ENCODE data around the gene NOA1. TPM values are rescaled to one million over a fixed set of nuclear protein-coding genes. Genes with fewer than 3 reads are reported as not detected.

Gene NOA1
- total RNA-seq, 1 donor = 32.9 TPM

DNA sequence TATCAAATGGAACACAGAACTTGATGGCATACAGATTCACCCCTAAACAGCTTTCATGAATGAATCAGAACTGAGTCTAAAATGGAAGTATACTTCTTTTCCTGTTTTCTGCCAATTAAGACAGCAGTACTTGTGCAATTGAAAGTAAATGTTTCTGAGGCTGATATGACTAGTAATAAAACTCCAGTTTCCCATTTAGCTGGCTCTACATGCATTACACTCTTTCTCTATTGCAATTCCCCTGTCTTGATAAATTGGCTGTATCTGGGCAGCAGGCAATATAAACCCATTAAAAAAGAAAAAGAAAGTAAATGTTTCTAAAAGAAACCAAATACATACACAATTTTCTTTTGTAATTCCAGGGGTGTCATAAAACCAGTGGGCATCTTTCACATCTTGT lies 4.6 kb downstream of the NOA1 start:
- H3K27me3 ChIP-seq (ENCODE audit: insufficient read depth, low read length) = no peaks in the 10 kb centered on the region
- H3K4me1 ChIP-seq (ENCODE audit: insufficient read depth, low read length) = no peaks in the 10 kb centered on the region
- H3K79me2 ChIP-seq (ENCODE audit: insufficient read depth, low read length) = peaks cover 41% of the 10 kb centered on the region
- TF ChIP-seq, protein P1, sequence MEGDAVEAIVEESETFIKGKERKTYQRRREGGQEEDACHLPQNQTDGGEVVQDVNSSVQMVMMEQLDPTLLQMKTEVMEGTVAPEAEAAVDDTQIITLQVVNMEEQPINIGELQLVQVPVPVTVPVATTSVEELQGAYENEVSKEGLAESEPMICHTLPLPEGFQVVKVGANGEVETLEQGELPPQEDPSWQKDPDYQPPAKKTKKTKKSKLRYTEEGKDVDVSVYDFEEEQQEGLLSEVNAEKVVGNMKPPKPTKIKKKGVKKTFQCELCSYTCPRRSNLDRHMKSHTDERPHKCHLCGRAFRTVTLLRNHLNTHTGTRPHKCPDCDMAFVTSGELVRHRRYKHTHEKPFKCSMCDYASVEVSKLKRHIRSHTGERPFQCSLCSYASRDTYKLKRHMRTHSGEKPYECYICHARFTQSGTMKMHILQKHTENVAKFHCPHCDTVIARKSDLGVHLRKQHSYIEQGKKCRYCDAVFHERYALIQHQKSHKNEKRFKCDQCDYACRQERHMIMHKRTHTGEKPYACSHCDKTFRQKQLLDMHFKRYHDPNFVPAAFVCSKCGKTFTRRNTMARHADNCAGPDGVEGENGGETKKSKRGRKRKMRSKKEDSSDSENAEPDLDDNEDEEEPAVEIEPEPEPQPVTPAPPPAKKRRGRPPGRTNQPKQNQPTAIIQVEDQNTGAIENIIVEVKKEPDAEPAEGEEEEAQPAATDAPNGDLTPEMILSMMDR (IDR thresholded peaks at IDR 0.05; ENCODE audit: extremely low read depth, low read depth, low read length) = no peak
- no peak overlapping the region for H2AFZ ChIP-seq (ENCODE audit: low read length)
- DNase-seq (ENCODE audit: insufficient read length, low spot score, missing footprints) = no peak
- no peaks in the 10 kb centered on the region for H3K9me3 ChIP-seq (ENCODE audit: low read depth, low read length)
- peaks cover 51% of the 10 kb centered on the region for H3K36me3 ChIP-seq (ENCODE audit: insufficient read depth, low read length)
- H3K27ac ChIP-seq (ENCODE audit: low read depth, low read length) = no peak overlapping the region
- no peak overlapping the region for H3K4me3 ChIP-seq (ENCODE audit: insufficient read depth, low read length)
- H3K4me2 ChIP-seq (ENCODE audit: insufficient read depth, low read length) = no peak overlapping the region
- peaks cover 14% of the 10 kb centered on the region for H4K20me1 ChIP-seq (ENCODE audit: insufficient read depth, low read length)

DNA sequence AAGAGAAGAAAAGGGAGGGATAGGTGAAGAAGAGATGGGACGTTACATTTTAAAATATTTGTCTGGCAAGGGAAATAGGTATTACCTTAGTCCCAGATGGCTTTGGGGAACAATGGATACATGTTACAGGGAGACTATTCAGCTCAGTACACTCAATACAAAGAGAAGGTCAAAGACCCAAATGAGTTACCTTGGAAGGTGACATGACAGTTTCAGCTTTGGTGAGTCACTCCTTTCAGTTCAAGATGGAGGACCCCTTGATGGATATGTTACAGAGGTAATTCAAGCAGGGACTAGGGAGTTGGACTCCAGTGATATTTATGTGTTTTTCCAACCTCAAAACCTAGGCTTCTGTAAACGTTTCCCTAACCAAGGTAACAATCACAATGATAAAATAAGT lies 5.0 kb downstream of the NOA1 start:
- TF ChIP-seq, protein P1 (IDR thresholded peaks at IDR 0.05; ENCODE audit: extremely low read depth, low read depth, low read length) = no peak
- Histone ChIP-seq H3K36me3 (ENCODE audit: insufficient read depth, low read length) (peaks cover 55% of the 10 kb centered on the region), H3K27ac (ENCODE audit: low read depth, low read length) (no peak overlapping the region), H4K20me1 (ENCODE audit: insufficient read depth, low read length) (peaks cover 14% of the 10 kb centered on the region), H2AFZ (ENCODE audit: low read length) (no peak overlapping the region), H3K4me3 (ENCODE audit: insufficient read depth, low read length) (no peak overlapping the region), H3K79me2 (ENCODE audit: insufficient read depth, low read length) (peaks cover 41% of the 10 kb centered on the region), H3K4me1 (ENCODE audit: insufficient read depth, low read length) (no peaks in the 10 kb centered on the region), H3K4me2 (ENCODE audit: insufficient read depth, low read length) (no peak overlapping the region), H3K27me3 (ENCODE audit: insufficient read depth, low read length) (no peaks in the 10 kb centered on the region), H3K9me3 (ENCODE audit: low read depth, low read length) (no peaks in the 10 kb centered on the region)
- no peak for DNase-seq (ENCODE audit: insufficient read length, low spot score, missing footprints)

DNA sequence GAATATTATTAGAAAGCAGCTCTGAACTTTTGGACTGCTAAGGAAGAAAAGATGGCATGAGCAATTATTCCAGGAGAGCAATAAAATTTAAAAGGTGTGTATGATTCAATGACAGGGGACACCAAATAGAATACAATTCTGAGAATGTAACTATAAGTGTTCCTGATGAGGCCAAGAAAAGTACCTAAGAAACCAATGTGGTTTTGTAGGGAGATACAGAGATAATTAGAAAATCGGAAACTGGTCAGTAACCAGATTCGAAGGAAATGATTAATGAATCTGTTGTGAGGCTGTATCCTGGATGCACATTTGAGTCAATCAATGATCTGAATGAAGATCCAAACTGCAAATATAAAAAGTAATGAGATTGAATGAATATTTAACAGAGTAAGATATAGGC lies 6.0 kb downstream of the NOA1 start:
- Histone ChIP-seq H3K4me2 (ENCODE audit: insufficient read depth, low read length) (no peak overlapping the region), H4K20me1 (ENCODE audit: insufficient read depth, low read length) (peaks cover 7% of the 10 kb centered on the region), H2AFZ (ENCODE audit: low read length) (no peak overlapping the region), H3K9me3 (ENCODE audit: low read depth, low read length) (no peaks in the 10 kb centered on the region), H3K36me3 (ENCODE audit: insufficient read depth, low read length) (peaks cover 64% of the 10 kb centered on the region), H3K27me3 (ENCODE audit: insufficient read depth, low read length) (no peaks in the 10 kb centered on the region), H3K4me3 (ENCODE audit: insufficient read depth, low read length) (no peak overlapping the region), H3K4me1 (ENCODE audit: insufficient read depth, low read length) (no peaks in the 10 kb centered on the region), H3K79me2 (ENCODE audit: insufficient read depth, low read length) (peaks cover 32% of the 10 kb centered on the region), H3K27ac (ENCODE audit: low read depth, low read length) (no peak overlapping the region)
- no peak for DNase-seq (ENCODE audit: insufficient read length, low spot score, missing footprints)
- TF ChIP-seq, protein P1 (IDR thresholded peaks at IDR 0.05; ENCODE audit: extremely low read depth, low read depth, low read length) = no peak

DNA sequence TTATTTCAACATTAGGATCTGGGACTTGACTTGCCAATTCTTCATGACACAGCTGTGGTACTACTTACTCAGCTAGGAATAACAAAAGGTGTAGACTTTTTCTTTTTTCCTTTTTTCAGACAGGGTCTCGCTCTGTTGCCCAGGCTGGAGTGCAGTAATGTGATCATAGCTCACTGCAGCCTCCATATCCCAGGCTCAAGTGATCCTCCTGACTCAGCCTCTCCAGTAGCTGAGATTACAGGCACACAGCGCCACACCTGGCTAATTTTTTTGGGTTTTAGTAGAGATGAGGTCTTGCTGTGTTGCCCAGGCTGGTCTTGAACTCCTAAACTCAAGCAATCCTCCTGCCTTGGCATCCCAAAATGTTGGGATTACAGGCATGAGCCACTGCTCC lies 16.3 kb downstream of the NOA1 start:
- Histone ChIP-seq H3K4me1 (ENCODE audit: insufficient read depth, low read length) (peaks cover 14% of the 10 kb centered on the region), H3K4me2 (ENCODE audit: insufficient read depth, low read length) (no peak overlapping the region), H3K36me3 (ENCODE audit: insufficient read depth, low read length) (peaks cover 36% of the 10 kb centered on the region), H3K79me2 (ENCODE audit: insufficient read depth, low read length) (no peaks in the 10 kb centered on the region), H3K27ac (ENCODE audit: low read depth, low read length) (no peak overlapping the region), H2AFZ (ENCODE audit: low read length) (no peak overlapping the region), H3K27me3 (ENCODE audit: insufficient read depth, low read length) (no peaks in the 10 kb centered on the region), H3K4me3 (ENCODE audit: insufficient read depth, low read length) (no peak overlapping the region), H4K20me1 (ENCODE audit: insufficient read depth, low read length) (no peaks in the 10 kb centered on the region), H3K9me3 (ENCODE audit: low read depth, low read length) (no peaks in the 10 kb centered on the region)
- DNase-seq (ENCODE audit: insufficient read length, low spot score, missing footprints) = no peak
- TF ChIP-seq, protein P1 (IDR thresholded peaks at IDR 0.05; ENCODE audit: extremely low read depth, low read depth, low read length) = no peak
